ENCODE data around the gene MCC.

Gene MCC

DNA sequence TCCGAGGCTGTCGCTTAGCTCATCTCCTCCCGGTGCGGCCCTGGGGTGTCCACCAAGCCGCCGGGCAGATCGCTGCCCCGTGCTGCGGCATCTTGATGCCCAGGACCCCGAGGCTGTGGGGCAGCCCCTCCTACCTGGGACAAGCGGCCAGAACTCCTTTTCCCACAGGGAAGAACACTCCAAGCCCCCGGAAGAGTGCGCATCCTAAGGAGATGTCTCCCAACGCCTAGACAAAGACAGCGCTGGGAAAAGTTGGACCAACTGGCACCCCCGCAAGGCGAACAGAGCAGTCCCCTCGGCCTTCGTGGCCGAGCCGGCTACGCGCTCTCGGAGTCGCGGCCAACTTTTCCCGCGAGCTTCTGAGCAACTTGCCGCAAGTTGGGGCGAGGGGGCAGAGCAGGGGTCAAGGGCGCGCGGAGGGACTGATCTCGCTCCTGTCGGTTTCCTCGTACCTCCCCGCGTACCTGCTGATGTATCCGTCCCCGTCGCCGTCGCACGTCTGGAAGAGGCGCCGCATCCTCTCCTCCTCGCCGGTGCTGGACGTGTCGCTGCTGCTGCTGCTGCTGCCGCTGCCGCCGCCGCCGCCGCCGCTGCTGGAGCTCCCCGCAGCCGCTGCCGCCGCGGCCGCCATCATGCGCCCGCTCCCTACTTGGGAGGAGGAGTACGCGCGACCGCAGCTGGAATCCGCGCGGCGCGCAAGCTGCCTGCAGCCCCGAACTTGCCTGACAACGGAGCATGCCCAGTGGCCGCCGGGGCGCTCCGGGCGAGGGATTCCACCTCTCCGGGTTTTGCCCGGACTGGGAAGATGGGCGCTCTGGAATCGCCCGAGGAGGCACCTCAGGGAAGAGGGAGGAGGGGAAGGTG, at the start of gene MCC:
Gene MCC, minus strand, starts transcription at position 673 of the 864 bp plus-strand sequence.
- DNase-seq (ENCODE audit: low spot score), result peak; percentile 92

DNA sequence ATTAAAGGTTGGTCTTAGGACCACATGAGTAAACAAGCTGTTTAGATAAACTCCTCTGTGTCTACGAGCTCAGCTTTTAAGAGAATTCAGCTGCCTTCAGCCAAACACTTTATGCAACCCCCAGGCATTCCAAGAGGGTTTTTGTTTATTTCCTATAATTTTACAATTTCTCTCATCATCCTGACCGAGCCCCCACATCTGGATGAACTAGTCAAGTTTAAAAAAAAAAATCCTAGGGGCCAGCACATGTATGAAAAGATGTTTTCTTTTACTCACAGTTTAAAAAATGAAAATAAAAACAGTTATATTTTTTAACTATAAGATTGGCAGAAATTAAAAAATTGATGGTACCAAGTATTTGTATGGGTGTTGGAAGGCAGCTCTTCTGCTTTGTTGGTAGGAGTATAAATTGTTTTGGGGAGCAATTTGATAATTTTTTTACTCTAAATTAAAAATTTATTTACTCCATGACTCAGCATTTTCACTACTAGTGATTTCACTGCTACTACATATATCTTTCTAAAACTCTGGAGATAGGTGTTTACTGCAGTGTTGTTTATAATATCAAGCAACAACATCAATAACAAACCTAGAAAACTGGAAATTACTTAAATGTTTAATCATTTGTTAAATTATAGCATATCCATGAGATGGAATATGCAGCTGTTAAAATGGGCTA, 43.4 kb upstream of the MCC start:
- DNase-seq (ENCODE audit: low spot score), result no peak

DNA sequence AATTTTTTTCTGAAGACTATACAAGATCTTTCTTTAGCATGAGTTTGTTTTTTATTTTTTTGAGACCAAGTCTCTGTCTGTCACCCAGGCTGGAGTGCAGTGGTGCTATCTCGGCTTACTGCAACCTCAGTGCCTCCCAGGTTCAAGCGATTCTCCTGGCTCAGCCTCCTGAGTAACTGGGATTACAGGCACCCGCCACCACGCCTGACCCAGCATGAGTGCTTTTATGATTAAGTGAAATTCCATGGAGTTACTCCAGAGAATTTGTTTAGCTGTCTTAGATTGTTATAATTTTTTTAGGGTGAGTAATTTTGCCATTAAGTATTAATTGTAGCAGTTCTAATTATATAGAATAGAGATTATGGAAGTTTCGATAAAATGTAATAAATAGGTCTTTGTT, 39.5 kb upstream of the MCC start:
- DNase-seq (ENCODE audit: low spot score), result no peak

DNA sequence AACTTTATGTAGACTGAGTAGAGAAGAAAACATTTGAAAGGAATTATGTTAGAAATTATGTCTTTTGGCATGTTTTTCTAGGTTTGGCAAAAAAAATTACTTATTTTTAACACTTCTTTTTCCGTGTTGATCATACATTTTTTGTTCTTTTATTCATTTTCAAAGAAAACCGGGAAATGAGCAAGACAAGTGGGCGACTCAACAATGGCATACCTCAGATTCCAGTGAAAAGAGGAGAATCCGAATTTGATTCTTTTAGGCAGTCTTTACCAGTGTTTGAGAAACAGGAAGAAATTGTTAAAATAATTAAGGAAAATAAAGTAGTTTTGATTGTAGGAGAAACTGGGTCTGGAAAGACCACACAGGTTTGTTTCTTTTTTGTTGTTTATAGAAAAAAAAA, 38.2 kb upstream of the MCC start:
- DNase-seq (ENCODE audit: low spot score), result no peak

DNA sequence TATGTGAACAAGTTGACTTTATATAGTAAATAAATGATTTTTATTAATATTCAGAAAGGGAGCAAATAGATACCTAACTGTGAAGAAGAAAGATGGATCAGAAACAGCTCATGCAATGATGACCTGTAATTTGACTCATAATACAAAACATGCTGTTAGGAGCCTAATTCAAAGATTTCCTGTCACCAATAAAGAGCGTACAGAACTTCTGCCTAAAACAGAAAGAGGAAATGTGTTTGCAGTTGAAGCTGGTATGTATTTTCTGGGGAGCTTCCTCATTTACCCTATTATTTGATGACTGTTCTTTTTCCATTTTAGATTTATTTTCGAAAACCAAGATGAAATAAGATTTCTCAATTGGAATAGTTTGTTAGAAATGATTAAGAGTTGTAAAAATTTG, 36.7 kb upstream of the MCC start:
- DNase-seq (ENCODE audit: low spot score), result no peak

DNA sequence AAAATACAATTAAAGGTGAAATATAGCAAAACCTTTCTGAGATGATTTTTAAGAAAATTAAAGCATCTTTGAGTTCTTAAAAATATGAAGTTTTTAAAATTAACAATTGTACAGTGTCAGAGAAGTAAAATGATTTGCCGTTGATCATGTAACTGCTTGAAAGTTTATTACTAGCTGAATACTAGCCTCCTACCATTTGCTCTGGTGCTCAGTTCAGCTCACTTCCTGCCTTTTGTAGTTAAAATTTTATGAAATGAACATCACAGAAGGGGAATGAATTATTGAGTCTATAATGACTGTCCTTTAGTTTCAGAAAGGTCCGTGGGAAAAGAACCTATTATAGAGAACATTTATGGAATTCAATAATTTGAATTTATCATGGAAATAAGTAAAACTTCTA, 34.9 kb upstream of the MCC start:
- DNase-seq (ENCODE audit: low spot score), result no peak

DNA sequence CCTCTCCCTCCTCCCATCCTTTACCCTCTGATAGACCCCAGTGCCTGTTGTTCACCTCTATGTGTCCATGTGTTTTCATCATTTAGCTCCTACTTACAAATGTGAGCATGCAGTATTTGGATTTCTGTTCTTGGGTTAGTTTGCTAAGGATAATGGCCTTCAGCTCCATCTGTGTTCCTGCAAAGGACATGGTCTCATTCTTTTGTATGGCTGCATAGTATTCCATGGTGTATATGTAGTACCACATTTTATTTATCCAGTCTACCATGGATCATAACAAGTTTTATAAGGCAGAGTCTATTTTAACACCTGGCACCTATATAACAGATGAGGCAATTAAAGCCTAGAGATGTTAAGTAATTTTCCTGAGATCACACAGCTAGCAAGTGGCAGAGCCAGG, 32.6 kb upstream of the MCC start:
- DNase-seq (ENCODE audit: low spot score), result no peak

DNA sequence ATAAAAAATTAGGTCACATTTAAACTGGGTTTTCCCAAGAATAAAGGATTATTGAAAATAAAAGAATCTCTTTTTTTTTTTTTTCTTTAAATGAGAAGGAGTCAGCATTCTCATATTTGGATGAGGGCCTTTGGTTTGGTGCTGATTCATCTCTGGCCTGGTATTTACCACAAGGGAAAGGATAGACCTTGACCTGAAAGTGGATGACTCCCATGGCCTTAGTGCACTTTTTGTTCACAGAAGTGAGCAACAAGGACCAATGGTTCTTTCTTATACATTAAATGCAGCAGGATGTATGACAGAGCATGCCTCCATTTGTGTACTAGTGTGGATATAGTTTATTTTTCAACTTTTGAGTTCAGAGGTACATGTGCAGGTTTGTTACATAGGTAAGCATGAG, 32.2 kb upstream of the MCC start:
- no peak for DNase-seq (ENCODE audit: low spot score)

DNA sequence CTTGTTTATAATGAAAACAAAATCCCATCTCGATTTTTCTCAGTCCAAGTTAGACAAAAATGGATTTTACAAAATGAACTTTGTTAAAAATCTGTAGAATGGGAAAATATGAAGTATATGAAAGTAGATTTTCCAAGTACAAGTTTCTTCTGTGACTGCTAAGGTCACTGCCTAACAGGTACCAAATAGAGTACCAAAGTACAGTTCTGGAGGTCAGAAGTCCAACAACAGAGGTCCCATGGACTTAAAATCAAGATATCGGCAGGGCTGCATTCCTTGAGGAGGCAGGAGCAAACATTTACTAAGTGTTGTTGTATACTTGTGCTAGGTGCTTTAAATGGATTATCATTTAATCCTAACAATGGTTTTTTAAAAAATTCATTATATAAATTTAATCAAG, 31.2 kb upstream of the MCC start:
- no peak for DNase-seq (ENCODE audit: low spot score)

DNA sequence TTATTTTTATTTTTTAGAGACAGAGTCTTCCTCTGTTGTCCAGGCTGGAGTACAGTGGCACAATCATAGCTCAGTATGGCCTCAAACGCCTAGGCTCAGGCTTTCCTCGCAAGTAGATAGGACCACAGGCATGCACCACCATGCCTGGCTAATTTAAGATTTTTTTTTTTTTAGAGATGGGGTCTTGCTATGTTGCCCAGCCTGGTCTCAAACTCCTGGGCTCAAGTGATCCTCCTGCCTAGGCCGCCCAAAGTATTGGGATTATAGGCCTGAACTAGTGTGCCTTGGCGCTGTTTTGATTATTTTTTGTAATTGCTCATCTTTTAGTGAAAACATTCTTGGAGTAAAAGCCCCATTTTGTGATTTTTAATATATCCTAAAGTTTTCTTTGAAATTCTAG, 30.6 kb upstream of the MCC start:
- DNase-seq (ENCODE audit: low spot score), result no peak

DNA sequence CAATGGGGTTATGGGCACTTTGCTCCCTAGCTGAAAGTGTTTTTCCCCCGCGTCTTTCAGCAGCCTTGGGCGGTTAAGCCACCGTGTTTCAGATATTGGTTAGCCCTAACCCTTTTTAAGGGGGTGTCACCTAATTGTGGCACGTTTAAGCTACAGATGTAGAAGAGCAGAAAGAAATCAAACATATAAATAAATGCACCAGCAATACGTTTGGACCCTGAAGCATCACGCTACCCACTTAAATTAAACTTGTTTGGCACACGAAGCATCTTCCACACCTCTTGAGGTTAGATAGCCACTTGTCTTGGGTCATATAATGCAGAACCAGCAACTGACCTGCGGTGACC, 26.0 kb upstream of the MCC start:
- DNase-seq (ENCODE audit: low spot score), result no peak

DNA sequence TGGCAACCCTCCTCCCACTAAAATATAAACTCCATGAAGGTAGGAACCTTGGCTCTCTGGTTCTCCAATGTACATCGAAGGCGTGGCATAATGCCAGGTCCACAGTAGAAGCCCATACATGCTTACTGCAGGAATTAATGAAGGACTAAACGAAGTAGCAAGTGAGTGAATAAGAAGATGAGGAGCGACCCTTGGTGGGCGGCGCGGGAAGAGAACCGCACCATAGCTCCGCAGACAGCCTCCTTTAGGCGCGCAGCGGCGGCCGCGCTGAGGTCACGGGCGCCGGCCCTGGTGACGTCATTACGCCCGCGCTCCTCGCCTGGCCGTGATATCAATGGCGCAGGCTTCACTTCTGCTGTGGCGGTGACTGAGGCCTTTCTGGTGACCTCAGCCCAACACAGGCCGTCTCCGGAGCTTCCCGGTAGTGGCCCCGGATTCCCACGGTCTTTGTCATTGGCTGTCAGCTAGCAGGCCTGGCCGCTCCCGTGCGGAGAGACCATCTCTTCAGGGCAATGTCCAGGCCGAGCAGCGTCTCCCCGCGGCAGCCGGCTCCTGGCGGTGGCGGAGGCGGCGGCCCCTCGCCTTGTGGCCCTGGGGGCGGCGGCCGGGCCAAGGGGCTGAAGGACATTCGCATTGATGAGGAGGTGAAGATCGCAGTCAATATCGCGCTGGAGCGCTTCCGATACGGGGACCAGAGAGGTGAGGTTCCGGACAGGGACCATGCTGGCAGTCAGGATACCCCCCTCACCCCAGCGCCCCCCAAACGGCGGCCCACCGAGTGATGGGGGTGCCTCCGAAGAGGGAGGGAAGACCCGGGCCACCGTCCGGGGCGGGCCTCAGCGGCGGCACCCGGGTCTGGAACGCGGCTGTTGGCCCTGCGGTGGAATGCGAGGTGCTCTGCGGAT, 25.4 kb upstream of the MCC start, which contains the start of gene YTHDC2:
Gene YTHDC2, plus strand, starts transcription at position 311 of the 905 bp plus-strand sequence. Its CDS starts 202 bp downstream, at position 513.
- DNase-seq (ENCODE audit: low spot score), result peak; percentile 92

DNA sequence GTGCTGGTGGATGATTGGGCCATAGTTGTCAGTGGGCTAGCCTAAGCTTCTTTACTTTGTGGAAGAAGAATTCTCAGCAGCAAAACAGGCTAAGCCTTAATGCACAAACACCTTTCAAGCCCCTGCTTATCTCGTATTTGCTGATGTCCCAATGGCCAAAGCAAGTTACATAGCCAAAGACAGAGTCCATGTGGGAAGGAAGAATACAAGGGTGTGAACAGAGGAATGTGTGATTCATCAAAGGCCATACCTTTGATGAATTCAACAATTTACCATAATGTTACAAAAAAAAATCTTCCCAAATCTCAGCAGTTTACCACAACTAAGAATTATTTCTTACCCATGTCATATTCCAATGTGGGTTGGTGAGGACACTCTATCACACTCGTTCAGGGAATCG, 24.1 kb upstream of the MCC start:
- no peak for DNase-seq (ENCODE audit: low spot score)

DNA sequence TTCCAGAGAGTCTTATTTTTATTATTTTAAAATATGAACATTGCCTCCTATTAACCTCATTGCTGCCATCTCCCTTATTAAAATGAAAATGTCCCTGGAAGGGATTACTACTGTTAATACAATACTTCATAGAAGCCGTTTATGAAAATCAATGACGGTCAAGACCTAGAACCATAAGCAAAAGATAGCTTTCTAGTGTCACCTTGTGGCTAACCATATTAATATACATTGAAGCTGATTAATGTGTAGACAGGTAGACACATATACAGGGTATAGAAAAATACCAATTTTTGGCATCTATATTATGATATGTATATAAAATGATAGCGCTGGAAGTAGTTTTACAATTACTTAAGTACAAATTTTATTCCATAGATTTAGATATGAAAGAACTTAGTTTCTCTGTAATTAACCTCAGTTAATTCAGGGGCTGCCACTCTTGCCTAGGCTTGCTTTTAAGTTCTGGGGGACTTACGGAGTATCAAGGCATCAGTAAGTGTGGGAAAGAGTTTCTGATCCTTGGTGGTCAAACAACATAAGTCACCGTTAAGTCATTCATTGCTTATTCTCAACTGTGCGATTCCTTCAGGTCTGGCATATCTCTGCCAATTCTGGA, 22.7 kb upstream of the MCC start:
- DNase-seq (ENCODE audit: low spot score), result no peak

DNA sequence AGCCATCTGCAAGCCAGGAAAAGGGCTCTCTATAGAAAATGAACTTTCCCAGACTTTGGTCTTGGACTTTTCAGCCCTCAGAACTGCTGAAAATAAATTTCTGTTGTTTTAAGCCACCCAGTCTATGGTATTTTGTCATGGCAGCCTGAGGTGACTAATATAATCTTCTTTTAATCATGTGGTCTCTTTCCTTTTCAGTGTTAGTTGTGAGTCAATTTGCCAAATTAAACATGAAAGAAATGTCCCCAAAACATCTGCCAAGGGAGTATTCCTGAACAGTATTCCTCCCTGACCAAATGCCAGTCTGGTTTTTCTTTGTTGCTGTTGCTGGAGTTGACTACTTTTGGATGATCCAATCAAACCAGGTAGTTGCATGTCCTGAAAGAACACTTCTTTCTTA, 20.5 kb upstream of the MCC start:
- no peak for DNase-seq (ENCODE audit: low spot score)

DNA sequence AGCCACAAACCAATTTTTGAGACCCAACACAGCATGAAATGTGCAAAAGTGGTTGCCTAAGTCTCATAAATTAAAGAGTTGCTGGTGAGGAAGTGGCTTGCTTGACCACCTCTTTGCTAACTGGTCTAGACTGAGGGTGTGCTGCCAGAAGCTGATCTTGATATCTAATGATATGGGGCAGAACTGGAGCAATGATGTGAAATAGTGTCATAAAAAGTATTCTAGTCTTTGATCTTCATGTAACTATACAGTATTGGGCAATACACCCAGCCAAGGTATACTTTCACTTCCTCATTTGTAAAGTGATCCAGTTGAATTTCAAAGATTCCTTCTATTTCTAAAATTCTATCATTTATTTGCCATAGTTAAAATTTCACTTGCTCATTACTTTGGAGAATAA, 19.3 kb upstream of the MCC start:
- no peak for DNase-seq (ENCODE audit: low spot score)

DNA sequence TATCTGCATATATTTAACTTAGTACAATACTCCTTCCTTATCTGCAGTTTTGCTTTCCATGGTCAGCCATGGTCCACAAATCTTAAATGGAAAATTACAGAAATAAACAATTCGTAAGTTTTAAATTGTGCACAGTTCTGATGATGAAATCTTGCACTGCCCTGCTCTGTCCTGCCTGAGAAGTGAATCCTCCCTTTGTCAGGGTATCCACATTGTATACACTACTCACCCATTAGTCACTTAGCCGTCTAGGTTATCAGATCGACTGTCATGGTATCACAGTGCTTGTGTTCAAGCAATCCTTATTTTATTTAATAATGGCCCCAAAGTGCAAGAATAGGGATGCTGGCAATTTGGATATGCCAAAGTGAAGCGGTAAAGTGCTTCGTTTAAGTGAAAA, 16.9 kb upstream of the MCC start:
- DNase-seq (ENCODE audit: low spot score), result no peak

DNA sequence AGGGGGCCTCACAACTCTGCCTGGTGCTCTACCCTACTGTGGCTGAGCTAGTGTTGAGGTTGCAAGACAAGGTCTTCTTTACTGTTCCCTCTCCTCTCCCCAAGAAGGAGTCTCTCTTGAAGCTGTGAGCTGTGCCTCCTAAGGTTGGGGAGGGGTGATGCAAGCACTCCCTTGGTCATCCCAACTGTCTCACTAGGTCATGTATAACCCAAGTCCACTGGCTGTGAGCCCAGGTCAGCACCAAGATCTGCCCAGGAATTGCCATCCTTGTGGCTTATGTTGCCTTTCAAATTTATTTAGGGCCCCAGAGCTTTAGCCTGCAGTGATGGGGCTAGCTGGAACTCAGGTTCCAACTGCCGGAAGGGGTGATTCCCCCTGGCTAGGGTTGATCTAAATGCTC, 14.9 kb upstream of the MCC start:
- DNase-seq (ENCODE audit: low spot score), result no peak

DNA sequence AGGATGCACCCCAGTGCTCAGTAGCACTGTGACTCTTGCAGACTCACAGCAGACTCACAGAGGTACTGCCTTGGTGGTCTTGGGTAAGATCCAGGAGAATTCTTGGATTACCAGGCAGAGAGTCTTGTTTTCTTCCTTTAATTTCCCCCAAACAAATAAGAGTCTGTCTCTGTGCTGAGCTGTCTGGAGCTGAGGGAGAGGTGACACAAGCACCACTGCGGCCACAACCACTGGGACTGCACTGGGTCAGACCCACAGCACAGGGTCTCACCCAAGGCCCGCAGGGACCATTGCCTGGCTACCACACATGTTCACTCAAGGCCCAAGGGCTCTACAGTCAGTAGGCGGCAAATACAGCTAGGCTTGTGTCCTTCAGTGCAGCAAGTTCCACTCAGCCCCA, 13.8 kb upstream of the MCC start:
- DNase-seq (ENCODE audit: low spot score), result no peak

DNA sequence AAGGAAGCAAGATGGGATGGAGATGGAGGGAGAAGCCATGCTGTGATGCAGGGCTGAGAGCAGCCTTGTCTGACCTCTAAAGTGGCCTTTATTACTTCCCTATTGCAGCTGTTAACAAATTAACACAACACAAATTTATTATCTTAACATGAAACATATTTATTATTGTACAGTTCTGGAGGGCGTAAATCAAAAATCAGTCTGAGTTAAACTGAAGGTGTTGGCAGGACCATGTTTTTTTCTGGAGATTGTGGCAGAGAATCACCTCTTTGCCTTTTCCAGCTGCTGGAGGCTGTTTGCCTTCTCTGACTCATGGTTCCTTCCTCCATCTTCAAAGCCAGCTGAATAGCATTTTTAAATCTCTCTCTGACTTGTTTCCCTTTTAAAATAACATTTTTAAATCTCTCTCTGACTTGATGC, 7.2 kb upstream of the MCC start:
- no peak for DNase-seq (ENCODE audit: low spot score)

DNA sequence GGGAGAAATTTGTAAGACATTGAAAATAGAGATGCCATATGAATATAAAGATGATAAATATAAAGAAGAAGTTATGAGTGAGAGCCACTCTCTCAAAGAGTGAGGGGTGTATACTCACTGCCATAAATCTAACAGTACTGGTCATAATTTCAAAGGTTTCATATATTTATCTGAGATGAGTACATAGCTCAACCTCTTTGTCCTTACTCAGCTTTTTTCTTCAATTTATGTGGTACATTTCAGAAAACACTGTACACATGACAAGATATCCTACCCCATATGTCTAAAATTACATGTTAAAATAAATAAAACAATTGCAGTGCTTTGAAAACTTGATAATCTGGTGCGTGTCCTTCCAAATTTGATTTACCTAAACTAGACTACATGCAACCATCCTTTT, 5.2 kb upstream of the MCC start:
- DNase-seq (ENCODE audit: low spot score), result no peak

DNA sequence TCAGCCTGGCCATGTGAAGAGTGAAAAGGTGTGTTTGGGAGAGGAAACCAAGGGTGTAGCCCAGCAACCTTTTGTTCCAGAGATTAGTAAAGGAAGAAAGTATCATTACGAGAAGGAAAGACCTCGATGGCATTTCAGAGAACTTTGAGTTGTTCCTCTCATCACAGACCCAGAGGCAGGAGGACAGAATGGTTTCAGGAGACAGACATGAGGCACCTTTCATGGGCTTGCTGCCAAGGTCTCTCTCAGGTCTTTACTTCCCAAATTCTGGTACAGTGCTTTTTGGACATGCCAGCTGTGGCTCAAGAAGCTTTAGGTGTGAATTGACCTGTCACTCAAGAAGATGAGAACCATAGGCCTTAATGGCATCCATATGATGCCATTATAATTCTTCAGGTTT, 2.8 kb upstream of the MCC start:
- DNase-seq (ENCODE audit: low spot score), result no peak
